ENCODE measurements around the gene MPZ. TPM values are rescaled to one million over a fixed set of nuclear protein-coding genes. Genes with fewer than 3 reads are reported as not detected.

Gene MPZ
- total RNA-seq: 1 to 10 TPM in 3 of 4 donors, under 1 TPM in 1; 0.84 to 8.7 (median 4.5) TPM

DNA sequence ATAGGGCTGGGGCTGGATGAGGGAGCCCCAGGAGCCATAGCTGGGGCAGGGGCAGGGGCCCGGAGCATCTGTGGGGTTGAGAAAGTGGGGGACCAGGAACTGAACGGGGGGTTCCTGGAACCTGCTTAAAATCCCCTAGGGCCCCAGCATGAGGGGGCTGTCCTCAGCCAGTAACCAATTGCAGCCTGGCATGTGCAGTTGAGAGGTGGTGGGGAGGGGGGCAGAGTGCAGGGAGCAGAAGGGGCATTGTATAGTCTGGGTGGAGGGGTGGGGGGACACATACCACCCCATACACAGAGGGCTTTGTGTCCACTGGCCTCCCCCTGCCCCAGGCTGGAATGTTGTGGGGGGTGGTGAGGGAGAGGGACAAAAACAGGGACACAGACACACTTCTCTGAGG is at the start of gene MPZ:
TSS of gene MPZ (minus strand) at position 101 of the 400 bp plus-strand sequence. CDS start at position 38, 63 bp downstream.
- WGBS, 2 donors: 47 to 66% methylated on average over 2 of the region's 2 CpGs
- no peak for DNase-seq (ENCODE audit: low spot score in 2 of 2)
- intact Hi-C loops (cut with DNase I; ENCODE audit: low total_unique reads): no loop called here
- TF ChIP-seq, protein P1, sequence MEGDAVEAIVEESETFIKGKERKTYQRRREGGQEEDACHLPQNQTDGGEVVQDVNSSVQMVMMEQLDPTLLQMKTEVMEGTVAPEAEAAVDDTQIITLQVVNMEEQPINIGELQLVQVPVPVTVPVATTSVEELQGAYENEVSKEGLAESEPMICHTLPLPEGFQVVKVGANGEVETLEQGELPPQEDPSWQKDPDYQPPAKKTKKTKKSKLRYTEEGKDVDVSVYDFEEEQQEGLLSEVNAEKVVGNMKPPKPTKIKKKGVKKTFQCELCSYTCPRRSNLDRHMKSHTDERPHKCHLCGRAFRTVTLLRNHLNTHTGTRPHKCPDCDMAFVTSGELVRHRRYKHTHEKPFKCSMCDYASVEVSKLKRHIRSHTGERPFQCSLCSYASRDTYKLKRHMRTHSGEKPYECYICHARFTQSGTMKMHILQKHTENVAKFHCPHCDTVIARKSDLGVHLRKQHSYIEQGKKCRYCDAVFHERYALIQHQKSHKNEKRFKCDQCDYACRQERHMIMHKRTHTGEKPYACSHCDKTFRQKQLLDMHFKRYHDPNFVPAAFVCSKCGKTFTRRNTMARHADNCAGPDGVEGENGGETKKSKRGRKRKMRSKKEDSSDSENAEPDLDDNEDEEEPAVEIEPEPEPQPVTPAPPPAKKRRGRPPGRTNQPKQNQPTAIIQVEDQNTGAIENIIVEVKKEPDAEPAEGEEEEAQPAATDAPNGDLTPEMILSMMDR (IDR thresholded peaks at IDR 0.05): no peak
- no peak for TF ChIP-seq POLR2A (IDR thresholded peaks at IDR 0.05)
- H3K4me3 ChIP-seq (ENCODE audit: low read depth, poor library complexity, severe bottlenecking): no peak within 1 kb of the TSS

GRCh38 chr1:161359291-161359690 is 49.5 kb upstream of the MPZ start:
- intact Hi-C loops (cut with DNase I; ENCODE audit: low total_unique reads): no loop called here
- DNase-seq (ENCODE audit: low spot score in 2 of 2): no peak
- H3K4me3 ChIP-seq (ENCODE audit: low read depth, poor library complexity, severe bottlenecking): no peak overlapping the region
- TF ChIP-seq, protein P1 (IDR thresholded peaks at IDR 0.05): no peak
- TF ChIP-seq POLR2A (IDR thresholded peaks at IDR 0.05): no peak

- TF ChIP-seq, protein P1 (IDR thresholded peaks at IDR 0.05): no peak
- no peak for TF ChIP-seq POLR2A (IDR thresholded peaks at IDR 0.05)
- 97 to 99% methylated on average over 8 of the region's 8 CpGs for WGBS, 2 donors
- H3K4me3 ChIP-seq (ENCODE audit: low read depth, poor library complexity, severe bottlenecking): no peak overlapping the region
- no peak for DNase-seq (ENCODE audit: low spot score in 2 of 2)
- intact Hi-C loops (cut with DNase I; ENCODE audit: low total_unique reads): no loop called here
Observed at GRCh38 chr1:161357073-161357472, 47.3 kb upstream of the MPZ start.

GRCh38 chr1:161351482-161351881 is 41.7 kb upstream of the MPZ start:
- no peak overlapping the region for H3K4me3 ChIP-seq (ENCODE audit: low read depth, poor library complexity, severe bottlenecking)
- intact Hi-C loops (cut with DNase I; ENCODE audit: low total_unique reads): no loop called here
- TF ChIP-seq POLR2A (IDR thresholded peaks at IDR 0.05): no peak
- TF ChIP-seq, protein P1 (IDR thresholded peaks at IDR 0.05): no peak
- WGBS, 2 donors: 76 to 77% methylated on average over 1 of the region's 1 CpG
- no peak for DNase-seq (ENCODE audit: low spot score in 2 of 2)

GRCh38 chr1:161350671-161351070 is 40.9 kb upstream of the MPZ start:
- intact Hi-C loops (cut with DNase I; ENCODE audit: low total_unique reads): no loop called here
- WGBS, 2 donors: 61 to 71% methylated on average over 1 of the region's 1 CpG
- H3K4me3 ChIP-seq (ENCODE audit: low read depth, poor library complexity, severe bottlenecking): no peak overlapping the region
- DNase-seq (ENCODE audit: low spot score in 2 of 2): no peak
- TF ChIP-seq, protein P1 (IDR thresholded peaks at IDR 0.05): no peak
- TF ChIP-seq POLR2A (IDR thresholded peaks at IDR 0.05): no peak

GRCh38 chr1:161342821-161343220 is 33.1 kb upstream of the MPZ start:
- intact Hi-C loops (cut with DNase I; ENCODE audit: low total_unique reads): no loop called here
- no peak overlapping the region for H3K4me3 ChIP-seq (ENCODE audit: low read depth, poor library complexity, severe bottlenecking)
- 91 to 95% methylated on average over 5 of the region's 5 CpGs for WGBS, 2 donors
- DNase-seq (ENCODE audit: low spot score in 2 of 2): no peak
- TF ChIP-seq, protein P1 (IDR thresholded peaks at IDR 0.05): no peak
- no peak for TF ChIP-seq POLR2A (IDR thresholded peaks at IDR 0.05)
